IPS-18a (cell line): ENCODE measurements around the gene AKAP13.

ENCODE experiments used
- H3K27ac ChIP-seq: one replicate; pipeline ENCODE4 v1.5.1; 2013; ENCODE audit warnings: low read length
- H3K27me3 ChIP-seq: one replicate; pipeline ENCODE4 v1.6.1; 2013; ENCODE audit warnings: mild to moderate bottlenecking, low read length; ENCODE audit not compliant: control insufficient read depth, insufficient read depth
- H3K36me3 ChIP-seq: one replicate; pipeline ENCODE4 v1.6.1; 2013; ENCODE audit warnings: low read depth, low read length; ENCODE audit not compliant: control insufficient read depth
- H3K4me1 ChIP-seq: one replicate; pipeline ENCODE4 v1.6.1; 2013; ENCODE audit warnings: low read depth, low read length; ENCODE audit not compliant: control insufficient read depth
- H3K4me3 ChIP-seq: one replicate; pipeline ENCODE4 v1.5.1; 2013; ENCODE audit warnings: low read length
- H3K9ac ChIP-seq: one replicate; pipeline ENCODE4 v1.6.1; 2013; ENCODE audit warnings: mild to moderate bottlenecking, low read length, moderate library complexity
- H3K9me3 ChIP-seq: one replicate; pipeline ENCODE4 v1.6.1; 2013; ENCODE audit warnings: low read depth, low read length; ENCODE audit not compliant: control insufficient read depth

Gene AKAP13

GRCh38 chr15:85557385-85557784, 177.0 kb downstream of the AKAP13 start:
- no peak overlapping the region for H3K4me3 ChIP-seq
- no peak overlapping the region for H3K27ac ChIP-seq
- peaks cover 14% of the 10 kb centered on the region for H3K4me1 ChIP-seq
- H3K36me3 ChIP-seq = no peaks in the 10 kb centered on the region
- H3K9me3 ChIP-seq = no peaks in the 10 kb centered on the region
- no peak overlapping the region for H3K9ac ChIP-seq
- H3K27me3 ChIP-seq = no peaks in the 10 kb centered on the region

GRCh38 chr15:85558848-85559247, 178.4 kb downstream of the AKAP13 start:
- Histone ChIP-seq H3K4me3 (no peak overlapping the region), H3K4me1 (peaks cover 24% of the 10 kb centered on the region), H3K27ac (no peak overlapping the region), H3K9me3 (no peaks in the 10 kb centered on the region), H3K9ac (no peak overlapping the region), H3K36me3 (no peaks in the 10 kb centered on the region), H3K27me3 (no peaks in the 10 kb centered on the region)

- no peak overlapping the region for H3K4me3 ChIP-seq
- peaks cover 25% of the 10 kb centered on the region for H3K4me1 ChIP-seq
Observed at GRCh38 chr15:85559530-85559929, 179.1 kb downstream of the AKAP13 start.

DNA sequence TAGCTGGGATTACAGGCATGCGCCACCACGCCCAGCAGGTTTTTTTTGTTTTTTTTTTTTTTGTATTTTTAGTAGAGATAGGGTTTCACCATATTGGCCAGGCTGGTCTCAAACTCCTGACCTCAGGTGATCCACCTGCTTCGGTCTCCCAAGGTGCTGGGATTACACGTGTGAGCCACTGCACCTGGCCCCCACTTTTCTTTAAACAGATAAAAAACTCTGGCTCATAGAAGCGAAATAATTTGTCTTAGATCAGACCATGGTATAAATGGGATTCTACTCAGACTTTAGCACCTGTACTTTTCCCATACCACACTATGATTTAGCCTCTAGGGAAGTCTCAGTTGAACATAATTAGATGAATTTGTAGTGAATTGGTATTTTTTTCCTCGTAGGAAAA, 182.4 kb downstream of the AKAP13 start:
- Histone ChIP-seq H3K4me1 (peaks cover 25% of the 10 kb centered on the region), H3K27me3 (no peaks in the 10 kb centered on the region), H3K4me3 (no peak overlapping the region), H3K36me3 (no peaks in the 10 kb centered on the region), H3K9ac (no peak overlapping the region), H3K9me3 (no peaks in the 10 kb centered on the region), H3K27ac (no peak overlapping the region)

More at GRCh38 chr15:85559530-85559929, 179.1 kb downstream of the AKAP13 start:
- Histone ChIP-seq H3K27me3 (no peaks in the 10 kb centered on the region), H3K27ac (no peak overlapping the region), H3K9me3 (no peaks in the 10 kb centered on the region), H3K9ac (no peak overlapping the region), H3K36me3 (no peaks in the 10 kb centered on the region)

DNA sequence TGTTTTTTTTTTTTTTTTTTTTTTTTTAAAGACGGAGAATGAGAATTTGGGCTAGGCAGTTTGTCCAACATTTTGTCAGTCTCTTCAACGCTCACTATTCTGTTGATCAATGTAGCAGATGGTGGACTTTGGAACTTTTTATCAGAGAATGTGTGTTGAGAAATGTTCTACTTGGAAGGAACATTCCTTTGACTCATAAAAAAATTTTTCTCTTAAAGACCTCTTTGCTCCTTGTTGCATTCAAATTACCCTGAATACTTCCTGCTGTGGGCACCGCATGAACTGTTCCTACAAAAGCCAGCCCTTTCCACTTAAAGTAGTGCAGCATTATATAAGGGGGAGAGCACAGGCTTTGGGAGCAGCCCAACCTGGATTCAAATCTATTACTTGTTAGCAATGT, 182.9 kb downstream of the AKAP13 start:
- H3K27ac ChIP-seq = no peak overlapping the region
- H3K4me1 ChIP-seq = peaks cover 24% of the 10 kb centered on the region
- no peak overlapping the region for H3K4me3 ChIP-seq
- no peaks in the 10 kb centered on the region for H3K27me3 ChIP-seq
- no peak overlapping the region for H3K9ac ChIP-seq
- H3K9me3 ChIP-seq = no peaks in the 10 kb centered on the region
- H3K36me3 ChIP-seq = no peaks in the 10 kb centered on the region

GRCh38 chr15:85563731-85564130, 183.3 kb downstream of the AKAP13 start:
- Histone ChIP-seq H3K9ac (no peak overlapping the region), H3K36me3 (no peaks in the 10 kb centered on the region), H3K4me3 (no peak overlapping the region), H3K27ac (no peak overlapping the region), H3K4me1 (peaks cover 20% of the 10 kb centered on the region), H3K9me3 (no peaks in the 10 kb centered on the region), H3K27me3 (no peaks in the 10 kb centered on the region)

DNA sequence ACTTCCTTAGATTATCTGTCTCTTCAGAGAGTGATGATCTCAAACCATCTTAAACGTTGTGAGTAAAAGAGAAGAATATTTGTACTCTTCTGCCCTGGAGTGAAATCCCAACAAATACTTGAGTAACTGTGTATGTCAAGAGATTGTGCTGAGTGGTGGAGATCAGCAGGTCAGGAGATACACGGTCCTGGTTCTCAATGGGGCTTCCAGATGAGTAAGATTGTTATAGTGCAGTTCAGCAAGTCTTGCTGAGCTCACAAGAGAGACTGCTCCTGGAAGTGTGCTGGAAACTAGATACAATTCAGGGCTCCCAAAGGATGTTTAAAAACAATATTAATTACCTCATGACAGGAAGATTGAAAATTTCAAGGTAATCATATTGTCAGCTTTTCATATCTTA, 184.3 kb downstream of the AKAP13 start:
- no peak overlapping the region for H3K27ac ChIP-seq
- H3K4me3 ChIP-seq = no peak overlapping the region
- peaks cover 12% of the 10 kb centered on the region for H3K4me1 ChIP-seq
- H3K9me3 ChIP-seq = no peaks in the 10 kb centered on the region
- no peaks in the 10 kb centered on the region for H3K36me3 ChIP-seq
- no peak overlapping the region for H3K9ac ChIP-seq
- H3K27me3 ChIP-seq = no peaks in the 10 kb centered on the region

GRCh38 chr15:85568261-85568808, 187.9 kb downstream of the AKAP13 start:
- no peaks in the 10 kb centered on the region for H3K9me3 ChIP-seq
- no peaks in the 10 kb centered on the region for H3K36me3 ChIP-seq
- H3K4me1 ChIP-seq = peaks cover 6% of the 10 kb centered on the region
- H3K27ac ChIP-seq = no peak overlapping the region
- no peaks in the 10 kb centered on the region for H3K27me3 ChIP-seq
- no peak overlapping the region for H3K9ac ChIP-seq
- H3K4me3 ChIP-seq = no peak overlapping the region

DNA sequence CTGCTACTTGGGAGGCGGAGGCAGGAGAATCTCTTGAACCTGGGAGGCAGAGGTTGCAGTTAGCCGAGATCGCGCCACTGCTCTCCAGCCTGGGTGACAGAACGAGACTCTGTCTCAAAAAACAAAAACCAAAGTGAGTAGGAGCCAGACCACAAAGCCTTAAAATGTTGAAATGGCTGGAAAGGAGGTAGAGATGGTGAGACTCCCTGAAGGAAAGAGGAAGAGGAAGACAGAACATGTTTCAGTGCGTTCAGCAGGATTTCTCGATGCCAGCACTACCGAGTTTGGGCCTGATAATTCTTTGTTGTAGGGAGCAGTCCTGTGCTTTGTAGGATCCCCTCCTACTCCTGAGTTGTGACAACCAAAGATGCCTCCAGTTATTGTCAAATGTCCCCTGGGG, 189.9 kb downstream of the AKAP13 start:
- Histone ChIP-seq H3K27me3 (no peaks in the 10 kb centered on the region), H3K36me3 (no peaks in the 10 kb centered on the region), H3K4me1 (no peaks in the 10 kb centered on the region), H3K4me3 (no peak overlapping the region), H3K9me3 (no peaks in the 10 kb centered on the region), H3K9ac (no peak overlapping the region), H3K27ac (no peak overlapping the region)

GRCh38 chr15:85571780-85572179, 191.4 kb downstream of the AKAP13 start:
- no peaks in the 10 kb centered on the region for H3K27me3 ChIP-seq
- no peak overlapping the region for H3K4me3 ChIP-seq
- H3K9ac ChIP-seq = no peak overlapping the region
- H3K4me1 ChIP-seq = no peaks in the 10 kb centered on the region
- H3K36me3 ChIP-seq = no peaks in the 10 kb centered on the region
- no peaks in the 10 kb centered on the region for H3K9me3 ChIP-seq
- no peak overlapping the region for H3K27ac ChIP-seq

GRCh38 chr15:85576392-85576791, 196.0 kb downstream of the AKAP13 start:
- Histone ChIP-seq H3K27me3 (no peaks in the 10 kb centered on the region), H3K9me3 (no peaks in the 10 kb centered on the region), H3K27ac (no peak overlapping the region), H3K36me3 (peaks cover 29% of the 10 kb centered on the region), H3K9ac (no peak overlapping the region), H3K4me3 (no peak overlapping the region), H3K4me1 (no peaks in the 10 kb centered on the region)

GRCh38 chr15:85578941-85579701, 198.7 kb downstream of the AKAP13 start:
- Histone ChIP-seq H3K9ac (no peak overlapping the region), H3K36me3 (peaks cover 30% of the 10 kb centered on the region), H3K4me1 (no peaks in the 10 kb centered on the region), H3K9me3 (no peaks in the 10 kb centered on the region), H3K27me3 (no peaks in the 10 kb centered on the region), H3K4me3 (no peak overlapping the region), H3K27ac (no peak overlapping the region)
